ENCODE measurements around the gene FYB1.

FYB1 gene

DNA sequence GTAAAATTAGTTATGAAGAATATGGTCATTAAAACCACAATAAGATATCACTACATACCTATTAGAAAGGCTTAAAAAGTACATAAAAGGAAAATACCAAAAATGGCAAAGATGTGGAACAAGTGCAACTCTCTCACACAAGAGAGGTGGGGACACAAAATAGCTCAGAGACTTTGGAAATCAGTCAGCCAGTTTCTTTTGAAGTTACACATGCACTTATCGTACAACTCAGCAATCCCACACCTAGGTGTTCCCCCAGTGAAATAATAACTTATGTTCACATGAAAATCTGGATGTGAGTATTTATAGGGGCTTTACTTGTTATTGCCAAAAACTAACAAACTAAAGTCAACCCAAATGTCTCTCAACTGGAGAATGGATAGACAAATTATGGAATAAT is 135.4 kb downstream of the FYB1 start:
- H3K79me1 ChIP-seq (ENCODE audit: low read depth, low read length) = peaks cover 2% of the 10 kb centered on the region
- no peak overlapping the region for H3K4ac ChIP-seq (ENCODE audit: low read length)
- H2BK120ac ChIP-seq (ENCODE audit: low read depth, low read length) = no peak overlapping the region
- H2BK12ac ChIP-seq (ENCODE audit: low read length) = no peak overlapping the region
- H2BK5ac ChIP-seq (ENCODE audit: low read length) = no peak overlapping the region
- H2AFZ ChIP-seq (ENCODE audit: low read length) = no peak overlapping the region
- H4K8ac ChIP-seq (ENCODE audit: low read depth, low read length) = no peak overlapping the region
- H3K4me2 ChIP-seq (ENCODE audit: insufficient read depth, low read length, poor library complexity, severe bottlenecking) = no peak overlapping the region
- no peaks in the 10 kb centered on the region for H3K27me3 ChIP-seq (ENCODE audit: control insufficient read depth in 3 of 3, insufficient read depth in 3 of 3, low read depth in 1 of 3, low read length in 3 of 3)
- H3K14ac ChIP-seq (ENCODE audit: low read length) = no peak overlapping the region
- H3K23ac ChIP-seq (ENCODE audit: low read depth, low read length, poor library complexity) = no peak overlapping the region
- WGBS, 2 donors (ENCODE audit: extremely low coverage in 2 of 2, insufficient read length in 2 of 2, insufficient replicate concordance in 1 of 2) = no CpG with 5 or more reads among the region's 1 CpG
- H3K36me3 ChIP-seq (replicated peaks in 1 of 2; ENCODE audit: control insufficient read depth in 2 of 2, insufficient read depth in 2 of 2, low read length in 2 of 2) = no peaks in the 10 kb centered on the region
- no peak overlapping the region for H2AK5ac ChIP-seq (ENCODE audit: low read depth, low read length)
- no peak for DNase-seq (ENCODE audit: low spot score)
- H3K4me1 ChIP-seq (ENCODE audit: control insufficient read depth in 2 of 2, insufficient read depth in 1 of 2, low read depth in 1 of 2, low read length in 2 of 2) = no peaks in the 10 kb centered on the region
- H3K27ac ChIP-seq (replicated peaks; ENCODE audit: low read length) = no peak overlapping the region
- H2BK15ac ChIP-seq (ENCODE audit: low read length) = no peak overlapping the region
- no peaks in the 10 kb centered on the region for H3K9me3 ChIP-seq (replicated peaks in 1 of 2; ENCODE audit: control insufficient read depth in 2 of 2, insufficient read depth in 1 of 2, low read depth in 1 of 2, low read length in 2 of 2)
- no peak overlapping the region for H3K18ac ChIP-seq (ENCODE audit: low read length)
- H3K4me3 ChIP-seq (ENCODE audit: low read length in 2 of 2) = no peak overlapping the region
- no peak overlapping the region for H3K9ac ChIP-seq (ENCODE audit: low read depth, low read length, poor library complexity)
- no peak overlapping the region for H4K91ac ChIP-seq (ENCODE audit: low read depth, low read length, poor library complexity)

DNA sequence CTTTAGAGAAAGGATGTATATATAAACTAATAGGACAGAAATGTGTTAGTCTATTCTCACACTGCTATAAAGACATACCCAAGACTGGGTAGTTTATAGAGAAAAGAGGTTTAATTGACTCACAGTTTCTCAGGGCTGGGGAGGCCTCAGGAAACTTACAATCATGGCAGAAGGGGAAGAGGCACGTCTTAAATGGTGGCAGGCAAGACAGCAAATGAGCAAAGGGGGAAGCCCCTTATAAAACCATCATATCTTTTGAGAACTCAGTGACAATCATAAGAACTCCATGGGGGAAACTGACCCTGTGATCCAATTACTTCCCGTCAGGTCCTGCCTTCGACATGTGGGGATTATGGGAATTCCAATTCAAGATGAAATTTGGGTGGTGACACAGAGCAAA is 136.4 kb downstream of the FYB1 start:
- Histone ChIP-seq H3K9me3 (replicated peaks in 1 of 2; ENCODE audit: control insufficient read depth in 2 of 2, insufficient read depth in 1 of 2, low read depth in 1 of 2, low read length in 2 of 2) (no peaks in the 10 kb centered on the region), H2BK120ac (ENCODE audit: low read depth, low read length) (no peak overlapping the region), H2AK5ac (ENCODE audit: low read depth, low read length) (no peak overlapping the region), H3K4me2 (ENCODE audit: insufficient read depth, low read length, poor library complexity, severe bottlenecking) (no peak overlapping the region), H3K18ac (ENCODE audit: low read length) (no peak overlapping the region), H3K27ac (replicated peaks; ENCODE audit: low read length) (no peak overlapping the region), H4K8ac (ENCODE audit: low read depth, low read length) (no peak overlapping the region), H2BK12ac (ENCODE audit: low read length) (no peak overlapping the region), H3K27me3 (ENCODE audit: control insufficient read depth in 3 of 3, insufficient read depth in 3 of 3, low read depth in 1 of 3, low read length in 3 of 3) (no peaks in the 10 kb centered on the region), H2AFZ (ENCODE audit: low read length) (no peak overlapping the region), H3K4me3 (ENCODE audit: low read length in 2 of 2) (no peak overlapping the region), H4K91ac (ENCODE audit: low read depth, low read length, poor library complexity) (no peak overlapping the region), H3K36me3 (replicated peaks in 1 of 2; ENCODE audit: control insufficient read depth in 2 of 2, insufficient read depth in 2 of 2, low read length in 2 of 2) (no peaks in the 10 kb centered on the region), H3K4me1 (ENCODE audit: control insufficient read depth in 2 of 2, insufficient read depth in 1 of 2, low read depth in 1 of 2, low read length in 2 of 2) (no peaks in the 10 kb centered on the region), H3K14ac (ENCODE audit: low read length) (no peak overlapping the region), H3K4ac (ENCODE audit: low read length) (no peak overlapping the region), H3K9ac (ENCODE audit: low read depth, low read length, poor library complexity) (no peak overlapping the region), H2BK5ac (ENCODE audit: low read length) (no peak overlapping the region), H3K79me1 (ENCODE audit: low read depth, low read length) (peaks cover 2% of the 10 kb centered on the region), H2BK15ac (ENCODE audit: low read length) (no peak overlapping the region), H3K23ac (ENCODE audit: low read depth, low read length, poor library complexity) (no peak overlapping the region)
- no CpG with 5 or more reads among the region's 3 CpGs for WGBS, 2 donors (ENCODE audit: extremely low coverage in 2 of 2, insufficient read length in 2 of 2, insufficient replicate concordance in 1 of 2)
- no peak for DNase-seq (ENCODE audit: low spot score)

- peak; percentile 6 for DNase-seq (ENCODE audit: low spot score)
- Histone ChIP-seq H3K9ac (ENCODE audit: low read depth, low read length, poor library complexity) (no peak overlapping the region), H3K4ac (ENCODE audit: low read length) (no peak overlapping the region), H4K8ac (ENCODE audit: low read depth, low read length) (no peak overlapping the region), H3K4me1 (ENCODE audit: control insufficient read depth in 2 of 2, insufficient read depth in 1 of 2, low read depth in 1 of 2, low read length in 2 of 2) (no peaks in the 10 kb centered on the region), H3K4me3 (ENCODE audit: low read length in 2 of 2) (no peak overlapping the region), H4K91ac (ENCODE audit: low read depth, low read length, poor library complexity) (no peak overlapping the region), H2BK120ac (ENCODE audit: low read depth, low read length) (no peak overlapping the region), H3K79me1 (ENCODE audit: low read depth, low read length) (no peaks in the 10 kb centered on the region), H3K9me3 (replicated peaks in 1 of 2; ENCODE audit: control insufficient read depth in 2 of 2, insufficient read depth in 1 of 2, low read depth in 1 of 2, low read length in 2 of 2) (no peaks in the 10 kb centered on the region), H2BK15ac (ENCODE audit: low read length) (no peak overlapping the region), H2AK5ac (ENCODE audit: low read depth, low read length) (no peak overlapping the region), H3K23ac (ENCODE audit: low read depth, low read length, poor library complexity) (no peak overlapping the region), H3K27ac (replicated peaks; ENCODE audit: low read length) (no peak overlapping the region), H3K36me3 (replicated peaks in 1 of 2; ENCODE audit: control insufficient read depth in 2 of 2, insufficient read depth in 2 of 2, low read length in 2 of 2) (no peaks in the 10 kb centered on the region), H2AFZ (ENCODE audit: low read length) (no peak overlapping the region), H2BK5ac (ENCODE audit: low read length) (no peak overlapping the region), H3K4me2 (ENCODE audit: insufficient read depth, low read length, poor library complexity, severe bottlenecking) (no peak overlapping the region), H3K18ac (ENCODE audit: low read length) (no peak overlapping the region), H3K27me3 (ENCODE audit: control insufficient read depth in 3 of 3, insufficient read depth in 3 of 3, low read depth in 1 of 3, low read length in 3 of 3) (peaks cover 0 to 4% (median 0%) of the 10 kb centered on the region in 3 experiments), H2BK12ac (ENCODE audit: low read length) (no peak overlapping the region), H3K14ac (ENCODE audit: low read length) (no peak overlapping the region)
- no CpG with 5 or more reads among the region's 3 CpGs for WGBS, 2 donors (ENCODE audit: extremely low coverage in 2 of 2, insufficient read length in 2 of 2, insufficient replicate concordance in 1 of 2)
These were observed 138.7 kb downstream of the FYB1 start for GRCh38 chr5:39080597-39081204.

DNA sequence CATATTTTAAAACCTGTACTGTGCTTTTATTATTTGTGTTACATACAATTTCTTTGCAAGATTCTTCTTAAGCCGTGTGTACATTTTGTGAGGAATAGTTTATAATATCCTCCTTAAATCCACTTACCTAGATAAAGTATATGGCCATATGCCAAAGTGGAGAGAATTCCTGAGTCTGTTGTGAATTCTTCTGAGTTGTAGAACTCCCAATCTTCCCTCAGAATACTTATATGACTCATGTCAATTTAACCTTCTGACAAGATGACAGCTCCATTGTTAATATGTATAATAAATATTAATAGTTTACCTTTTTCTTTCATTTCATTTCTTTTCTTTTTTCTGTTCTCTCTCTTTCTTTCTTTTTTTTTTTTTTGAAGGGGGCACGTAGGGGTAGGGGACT is 139.2 kb downstream of the FYB1 start:
- Histone ChIP-seq H4K91ac (ENCODE audit: low read depth, low read length, poor library complexity) (no peak overlapping the region), H2BK15ac (ENCODE audit: low read length) (no peak overlapping the region), H3K4me3 (ENCODE audit: low read length in 2 of 2) (no peak overlapping the region), H2BK120ac (ENCODE audit: low read depth, low read length) (no peak overlapping the region), H3K27ac (replicated peaks; ENCODE audit: low read length) (no peak overlapping the region), H3K4me1 (ENCODE audit: control insufficient read depth in 2 of 2, insufficient read depth in 1 of 2, low read depth in 1 of 2, low read length in 2 of 2) (no peaks in the 10 kb centered on the region), H3K9ac (ENCODE audit: low read depth, low read length, poor library complexity) (no peak overlapping the region), H3K4ac (ENCODE audit: low read length) (no peak overlapping the region), H3K36me3 (replicated peaks in 1 of 2; ENCODE audit: control insufficient read depth in 2 of 2, insufficient read depth in 2 of 2, low read length in 2 of 2) (no peaks in the 10 kb centered on the region), H2BK12ac (ENCODE audit: low read length) (no peak overlapping the region), H3K27me3 (ENCODE audit: control insufficient read depth in 3 of 3, insufficient read depth in 3 of 3, low read depth in 1 of 3, low read length in 3 of 3) (peaks cover 0 to 4% (median 0%) of the 10 kb centered on the region in 3 experiments), H3K23ac (ENCODE audit: low read depth, low read length, poor library complexity) (no peak overlapping the region), H2BK5ac (ENCODE audit: low read length) (no peak overlapping the region), H2AFZ (ENCODE audit: low read length) (no peak overlapping the region), H3K14ac (ENCODE audit: low read length) (no peak overlapping the region), H3K18ac (ENCODE audit: low read length) (no peak overlapping the region), H3K9me3 (replicated peaks in 1 of 2; ENCODE audit: control insufficient read depth in 2 of 2, insufficient read depth in 1 of 2, low read depth in 1 of 2, low read length in 2 of 2) (no peaks in the 10 kb centered on the region), H2AK5ac (ENCODE audit: low read depth, low read length) (no peak overlapping the region), H3K79me1 (ENCODE audit: low read depth, low read length) (no peaks in the 10 kb centered on the region), H4K8ac (ENCODE audit: low read depth, low read length) (no peak overlapping the region), H3K4me2 (ENCODE audit: insufficient read depth, low read length, poor library complexity, severe bottlenecking) (no peak overlapping the region)
- DNase-seq (ENCODE audit: low spot score) = no peak
- no CpG with 5 or more reads among the region's 2 CpGs for WGBS, 2 donors (ENCODE audit: extremely low coverage in 2 of 2, insufficient read length in 2 of 2, insufficient replicate concordance in 1 of 2)

Data from neuronal stem cell (in vitro differentiated cells).